CD4-positive, alpha-beta T cell treated with Interleukin-15 for 1 hour (primary cell): ENCODE data around the gene MACF1.

ENCODE experiments used
- DNase-seq: peaks from one replicate; pipeline ENCODE4 v3.0.0-alpha.2; 2020

MACF1 gene

DNA sequence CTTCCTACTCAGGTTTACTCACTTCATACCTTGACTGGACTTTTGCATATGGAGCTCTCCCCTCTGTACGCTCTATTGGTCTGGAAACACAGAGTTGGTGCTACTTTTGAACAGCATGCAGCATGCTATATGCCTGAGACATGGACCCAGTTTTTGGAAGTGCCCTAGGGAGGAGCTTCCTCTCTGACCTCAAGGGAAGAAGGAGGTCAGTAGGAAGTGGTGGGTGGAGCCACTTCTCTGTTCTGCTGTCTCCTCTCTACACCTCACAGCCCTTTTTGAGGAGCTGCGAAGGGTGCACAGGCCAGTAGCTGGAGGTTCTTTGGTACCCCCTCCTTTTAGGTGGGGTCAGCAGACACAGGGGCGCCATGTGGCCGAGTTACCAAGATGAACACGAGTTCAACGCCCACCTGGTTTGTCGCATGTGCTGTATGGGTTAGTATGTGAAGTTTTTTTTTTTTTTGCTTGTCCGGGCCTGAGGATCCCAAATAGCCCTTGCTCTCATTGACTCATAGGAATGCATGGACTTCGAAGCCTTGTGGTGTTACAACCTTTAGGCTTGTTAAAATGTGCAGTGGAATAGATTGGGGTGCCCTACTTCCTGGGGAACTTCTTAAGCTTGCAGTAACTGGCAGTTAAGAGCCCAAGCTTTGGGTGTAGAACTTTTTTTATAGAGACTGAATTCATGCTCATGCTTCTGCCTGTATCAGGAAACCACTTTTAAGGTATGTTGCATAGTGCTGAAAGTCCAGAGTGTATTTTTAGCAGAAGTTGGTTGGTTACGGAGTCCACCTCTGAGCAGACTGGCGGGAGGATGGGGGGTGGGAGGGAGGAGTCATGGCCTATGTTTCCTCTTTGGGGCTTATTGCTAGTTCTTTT is 10.7 kb downstream of the MACF1 start:
- DNase-seq = peak; percentile 62

DNA sequence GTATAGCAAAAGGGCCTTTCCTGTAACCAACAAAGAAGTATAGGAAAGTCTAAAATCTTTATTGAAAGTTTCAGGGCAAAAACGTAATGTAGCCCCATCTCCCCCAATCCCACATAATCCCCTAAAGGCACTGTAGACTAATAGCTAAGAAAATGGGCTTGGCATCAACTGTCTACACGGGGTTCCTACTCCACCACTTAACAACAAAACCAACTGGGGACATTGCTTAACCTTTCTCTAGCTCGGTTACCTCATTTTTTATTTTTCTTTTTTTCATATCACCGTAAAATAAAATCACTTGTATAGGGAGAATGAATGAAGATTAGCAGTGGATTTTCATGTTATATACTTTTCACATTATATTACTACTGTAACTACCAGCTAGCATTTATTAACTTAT is 12.3 kb downstream of the MACF1 start:
- DNase-seq = no peak

DNA sequence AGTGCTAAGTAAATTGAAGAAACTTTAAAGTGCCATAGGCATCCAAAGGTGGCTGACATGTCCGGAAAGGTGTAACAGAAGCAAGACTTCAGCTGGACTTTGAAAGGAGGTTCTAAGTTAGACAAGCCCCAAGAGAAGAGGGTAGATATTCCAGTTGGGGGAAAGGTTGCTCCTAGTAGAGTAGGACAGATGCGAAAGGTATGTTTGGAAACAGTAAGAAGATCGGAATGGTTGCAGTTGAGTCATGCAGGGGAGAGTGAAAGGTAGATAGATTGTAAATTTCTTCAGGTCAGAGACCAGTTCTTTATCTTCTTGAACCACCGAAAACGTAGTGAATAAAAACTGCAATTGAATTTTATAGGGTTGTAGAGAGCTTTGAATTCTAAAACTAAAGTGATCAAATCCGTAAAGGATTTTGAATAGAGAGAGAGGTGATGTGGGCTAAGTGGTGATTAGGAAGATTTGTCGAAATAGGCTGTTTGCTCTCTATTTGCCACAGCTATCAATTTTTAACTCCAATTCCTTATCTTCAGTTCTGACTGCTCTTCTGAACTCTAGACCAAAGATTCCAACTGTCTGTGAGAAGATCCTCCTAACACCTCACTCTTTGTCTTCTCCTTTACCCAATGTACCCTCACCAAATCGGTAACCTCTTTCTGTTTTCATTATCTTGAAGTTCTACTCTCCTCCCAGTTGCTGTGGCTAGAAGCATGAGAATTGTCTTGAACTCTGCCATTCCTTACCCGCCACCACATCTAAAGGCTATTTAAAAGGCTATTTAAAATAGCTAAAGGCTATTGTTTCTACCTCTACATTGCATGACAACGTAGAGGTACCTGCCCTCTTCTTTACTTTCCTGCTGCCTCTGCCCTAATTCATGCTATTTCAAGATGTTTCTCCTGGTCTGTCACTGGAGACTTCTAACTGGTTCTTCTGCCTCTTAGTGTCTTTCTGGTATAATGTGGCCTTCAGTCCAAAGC is 16.7 kb downstream of the MACF1 start:
- no peak for DNase-seq

DNA sequence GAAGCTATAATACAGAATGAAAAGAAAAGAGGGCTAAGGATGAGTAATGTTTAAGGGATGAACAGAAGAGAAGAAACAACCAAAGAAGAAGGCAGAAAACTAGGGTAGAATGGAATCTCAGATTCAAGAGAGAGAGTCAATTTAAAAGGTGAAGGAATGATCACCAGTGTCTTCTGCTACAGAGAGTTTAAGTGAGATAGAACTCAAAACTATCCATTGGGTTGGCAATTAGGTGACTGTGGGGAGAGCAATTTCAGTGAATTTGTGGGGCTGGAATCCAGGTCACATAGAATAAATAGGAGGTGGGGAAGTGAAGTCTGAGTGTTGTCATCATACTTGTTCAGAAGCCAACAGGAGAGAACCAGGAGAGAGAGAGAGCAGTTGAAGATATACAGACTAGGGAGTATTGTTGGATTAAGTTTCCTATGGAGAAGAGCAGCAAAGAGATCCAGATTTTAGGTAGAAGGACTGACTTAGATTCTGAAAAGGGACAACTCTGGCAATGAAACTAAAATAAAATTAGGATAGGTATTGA is 19.9 kb downstream of the MACF1 start:
- no peak for DNase-seq

DNA sequence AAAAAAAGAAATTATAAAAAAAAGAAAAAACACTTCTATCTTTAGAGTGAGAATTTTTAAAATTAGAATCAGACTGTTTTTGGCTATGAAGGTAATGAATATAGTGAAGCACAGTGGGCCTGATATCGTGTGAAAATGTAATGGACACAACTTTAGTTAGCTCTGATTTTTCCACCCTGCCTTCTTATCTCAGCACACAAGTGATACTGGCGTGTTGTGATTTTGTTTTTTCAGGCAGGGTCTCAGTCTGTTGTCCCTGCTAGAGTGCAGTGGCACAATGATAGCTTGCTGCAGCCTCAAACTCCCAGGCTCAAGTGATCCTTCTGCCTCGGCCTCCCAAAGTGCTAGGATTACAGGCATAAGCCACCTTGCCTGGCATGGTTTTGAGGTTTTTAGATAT is 22.3 kb downstream of the MACF1 start:
- no peak for DNase-seq

DNA sequence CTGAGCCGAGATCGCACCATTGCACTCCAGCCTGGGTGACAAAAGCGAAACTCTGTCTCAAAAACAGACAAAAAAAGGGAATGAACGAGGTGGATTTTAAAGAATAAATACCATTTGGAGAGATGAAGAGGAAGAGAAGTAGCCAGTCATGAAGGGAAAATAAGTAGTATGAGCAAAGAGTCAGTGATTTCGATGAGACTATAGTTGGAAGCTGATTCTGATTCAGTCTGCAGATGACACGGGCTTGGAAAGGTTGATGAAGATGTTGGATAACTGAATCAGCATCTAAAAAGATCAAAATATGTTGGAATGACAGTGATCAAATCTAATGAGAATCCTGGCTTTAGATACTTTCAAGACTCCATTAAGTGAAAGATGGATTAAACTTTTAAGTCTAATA is 23.8 kb downstream of the MACF1 start:
- no peak for DNase-seq

DNA sequence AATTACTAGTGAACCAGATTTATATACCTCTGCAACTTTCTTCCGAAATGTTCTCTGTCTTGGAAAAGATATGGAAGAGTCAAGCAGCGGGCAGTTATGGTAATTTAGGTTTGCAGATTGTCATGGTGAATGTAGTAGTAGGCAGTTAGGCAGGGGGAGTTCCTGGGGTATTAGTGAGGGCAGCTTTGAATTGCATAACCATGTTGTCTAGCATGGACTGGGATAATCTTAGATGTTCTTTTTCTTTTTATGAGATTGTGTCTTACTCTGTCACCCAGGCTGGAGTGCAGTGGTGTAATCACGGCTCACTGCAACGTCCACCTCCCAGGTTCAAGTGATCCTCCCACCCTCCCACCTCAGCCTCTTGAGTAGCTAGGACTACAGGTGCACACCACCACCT is 25.0 kb downstream of the MACF1 start:
- DNase-seq = no peak

DNA sequence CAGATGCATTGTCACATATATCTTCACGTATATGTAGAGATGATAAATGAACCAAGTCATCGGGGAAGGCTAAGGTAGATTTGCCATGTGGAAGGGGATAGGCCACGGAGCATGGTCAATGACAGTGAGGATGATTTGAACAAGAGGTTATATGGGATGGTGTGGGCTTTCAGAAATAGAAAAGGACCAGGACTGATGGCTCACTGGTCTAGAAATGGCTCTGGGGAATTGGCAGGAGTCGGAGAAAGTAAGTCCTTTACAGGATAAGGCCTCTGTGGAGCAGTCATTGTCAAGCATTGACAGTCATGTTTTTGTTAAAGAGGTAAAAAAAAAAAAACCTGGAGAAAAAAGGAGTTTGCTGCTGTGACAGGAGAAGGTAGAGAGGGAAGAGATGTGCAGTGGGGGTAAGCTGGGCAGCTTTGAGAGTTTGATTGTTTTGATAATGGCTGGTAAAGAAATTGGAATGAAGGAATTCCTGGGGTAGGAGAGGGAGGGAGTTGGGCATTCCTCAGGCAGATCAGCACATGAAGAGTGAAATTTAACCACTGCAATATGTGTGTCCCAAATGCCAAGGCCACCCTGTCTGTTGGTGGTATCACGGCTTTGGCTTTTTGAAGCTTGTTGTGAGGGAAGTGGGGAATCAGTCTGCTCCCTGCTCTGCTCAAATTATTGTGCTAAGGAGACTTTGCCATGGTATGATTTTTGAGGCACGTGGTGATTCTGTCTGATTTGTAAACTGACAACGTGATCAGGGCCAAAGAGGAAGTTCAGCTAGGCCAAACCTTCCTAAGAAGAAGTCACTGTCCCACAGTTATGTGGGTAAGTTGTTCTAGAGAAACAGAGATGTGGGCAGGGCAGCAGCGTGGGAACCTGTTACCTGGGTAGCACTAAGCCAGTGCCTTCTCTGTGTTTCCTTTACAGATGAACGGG is 26.0 kb downstream of the MACF1 start:
- DNase-seq = peak; percentile 46

DNA sequence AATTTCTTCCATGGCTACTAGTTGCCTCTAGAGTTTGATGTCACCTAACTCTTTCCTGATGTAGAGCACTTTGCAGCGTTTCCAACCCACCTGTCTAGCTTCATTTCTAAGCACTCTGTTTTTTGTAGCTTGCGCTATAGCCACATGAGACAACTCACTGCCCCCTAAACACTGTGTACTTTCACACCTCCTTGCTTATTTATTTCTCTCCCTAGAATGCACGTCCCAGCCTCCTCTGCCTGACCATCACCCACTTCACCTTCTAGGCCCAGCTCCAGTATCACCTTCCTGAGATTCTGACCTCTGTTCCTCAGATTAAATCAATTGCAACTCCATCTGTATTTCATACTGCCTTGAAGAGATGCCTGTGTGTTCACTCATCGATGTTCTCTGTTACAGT is 32.5 kb downstream of the MACF1 start:
- no peak for DNase-seq

DNA sequence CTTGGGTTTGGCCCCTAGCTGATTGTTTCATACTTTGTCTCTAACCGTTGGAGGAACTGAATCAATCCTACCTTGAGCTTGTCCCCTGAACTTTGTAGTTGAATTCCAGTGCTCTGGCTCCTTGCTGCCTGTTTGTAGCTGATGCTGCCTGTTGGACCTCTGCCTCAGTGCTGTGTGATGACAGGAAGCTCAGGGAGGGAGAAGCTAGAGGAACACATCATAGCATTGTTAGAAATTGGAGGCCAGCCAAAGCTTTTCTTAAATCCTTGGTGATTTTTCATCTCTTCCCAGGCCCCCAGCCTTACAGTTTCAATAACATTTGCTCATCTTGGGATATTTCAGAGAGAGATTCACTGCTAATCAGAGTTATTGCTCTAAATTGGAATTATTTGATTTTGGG is 34.0 kb downstream of the MACF1 start:
- no peak for DNase-seq

DNA sequence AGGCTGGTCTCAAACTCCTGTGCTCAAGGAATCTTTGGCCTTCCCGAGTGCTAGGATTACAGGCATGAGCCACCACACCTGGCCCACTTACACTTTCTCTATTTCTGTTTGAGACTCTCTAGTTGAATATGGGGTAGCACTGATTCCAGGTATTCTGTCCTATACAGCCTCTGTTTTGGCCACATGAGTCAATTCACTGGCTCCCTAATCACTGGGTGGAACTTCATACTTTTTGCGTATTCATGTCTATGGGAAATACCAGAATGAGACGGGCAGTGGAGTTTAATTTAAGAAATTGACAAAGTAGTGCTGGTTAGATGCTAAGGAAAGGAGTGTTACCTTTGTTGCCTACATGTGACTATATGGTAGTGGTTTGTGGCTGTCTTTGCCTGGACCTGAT is 35.5 kb downstream of the MACF1 start:
- no peak for DNase-seq

DNA sequence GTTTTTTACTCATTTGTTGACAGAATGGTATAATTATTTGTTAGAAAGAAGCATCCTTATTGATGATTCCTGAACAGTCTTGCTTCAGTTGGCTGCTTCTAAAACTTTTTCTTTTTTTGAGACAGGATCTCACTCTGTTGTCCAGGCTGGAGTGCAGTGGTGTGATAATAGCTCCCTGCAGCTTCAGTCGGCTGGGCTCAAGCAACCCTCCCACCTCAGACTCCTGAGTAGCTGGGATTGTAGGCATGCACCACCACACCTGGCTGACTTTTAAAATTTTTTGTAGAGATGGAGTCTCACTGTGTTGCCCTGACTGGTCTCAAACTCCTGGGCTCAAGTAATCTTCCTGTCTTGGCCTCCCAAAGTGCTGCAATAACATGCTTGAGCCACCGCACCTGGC is 38.8 kb downstream of the MACF1 start:
- no peak for DNase-seq

DNA sequence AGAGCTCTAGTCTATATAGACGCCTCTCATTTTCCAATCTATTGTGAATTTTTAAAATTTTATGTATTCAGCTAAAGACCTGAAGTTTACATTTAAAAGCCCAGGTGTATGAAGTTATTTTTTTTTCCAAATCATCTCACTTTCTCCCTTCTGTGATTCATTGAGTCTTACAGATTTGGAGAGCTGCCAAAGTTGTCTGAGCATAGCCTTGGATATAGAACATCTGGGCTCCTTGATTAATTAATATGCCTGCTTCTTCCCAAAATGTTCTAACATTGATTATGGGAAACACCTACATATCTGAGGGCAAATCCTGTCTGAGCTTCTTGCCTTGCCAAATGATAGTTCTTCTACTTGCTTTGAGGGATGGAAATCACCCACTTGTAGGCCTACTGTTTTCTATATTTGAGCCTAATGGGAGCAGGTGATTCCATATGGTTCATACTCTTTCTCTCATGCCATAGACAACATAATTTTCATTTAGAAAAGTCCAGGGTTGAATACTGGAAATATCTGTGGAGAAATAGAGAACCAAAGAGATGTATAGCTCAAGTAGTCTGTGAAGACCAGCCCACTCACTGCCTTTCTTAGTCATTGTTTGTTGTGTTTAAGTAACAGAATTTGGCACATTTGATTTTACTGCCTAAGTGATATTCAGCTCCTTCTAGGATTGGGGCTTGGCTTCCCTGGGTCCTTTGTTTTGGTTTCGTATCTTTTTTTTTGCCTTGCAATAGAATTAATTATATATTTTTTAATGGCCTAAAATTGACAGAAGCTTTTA is 46.2 kb downstream of the MACF1 start:
- DNase-seq = no peak

DNA sequence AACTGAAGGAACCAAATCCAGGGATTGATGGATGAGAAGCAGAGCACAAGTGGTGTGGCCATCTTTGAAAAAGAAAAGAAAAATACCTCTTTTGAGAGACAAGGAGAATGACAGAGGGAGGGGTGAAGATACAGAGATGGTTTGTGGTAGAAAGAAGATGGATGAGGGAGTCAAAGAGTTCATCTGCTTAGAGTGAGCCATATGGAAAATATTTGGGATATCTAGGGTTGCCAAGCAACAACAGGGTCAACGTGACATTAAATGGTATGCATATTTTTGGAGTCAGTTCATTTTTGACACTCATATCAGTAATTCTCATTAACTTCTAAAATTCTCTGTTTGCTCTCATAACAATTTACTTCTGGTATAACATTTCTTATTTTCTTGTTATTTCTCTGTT is 50.7 kb downstream of the MACF1 start:
- no peak for DNase-seq

DNA sequence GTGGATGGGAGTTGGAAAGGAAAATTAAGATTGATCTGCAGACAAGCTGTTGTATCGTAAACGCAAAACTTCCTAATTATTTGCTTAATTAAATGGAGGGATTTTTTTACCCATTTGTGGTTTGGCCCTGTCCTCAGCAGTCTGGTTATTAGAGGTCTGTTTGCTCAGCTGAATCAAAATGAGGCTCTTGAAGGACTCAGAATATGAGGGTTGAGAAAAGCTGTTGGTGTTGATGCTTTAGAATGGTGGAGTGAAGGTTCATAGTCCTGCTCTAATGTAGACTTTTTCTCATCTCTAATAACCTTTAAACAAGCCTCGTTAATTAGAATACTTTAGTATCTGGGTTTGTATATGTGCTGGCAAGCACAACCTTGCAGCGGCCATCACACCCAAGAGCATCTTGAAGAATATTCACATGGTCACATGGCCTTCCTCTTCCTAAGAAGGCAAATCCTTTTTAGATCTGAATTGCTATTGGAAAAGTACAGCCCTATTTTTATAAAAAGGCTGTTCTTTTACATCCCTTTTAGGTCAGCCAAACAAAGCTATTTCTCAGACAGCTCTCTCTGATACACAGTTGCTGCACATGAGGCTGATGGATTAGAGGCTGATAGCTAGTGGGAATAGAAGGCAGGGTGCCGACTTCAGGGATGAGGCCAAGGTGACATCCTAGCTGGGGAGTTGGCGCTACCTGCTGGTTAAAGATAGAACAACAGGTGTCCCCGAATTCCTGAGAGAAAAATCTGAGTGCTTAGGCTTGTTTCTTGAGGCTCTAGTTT is 53.8 kb downstream of the MACF1 start:
- peak; percentile 53 for DNase-seq

DNA sequence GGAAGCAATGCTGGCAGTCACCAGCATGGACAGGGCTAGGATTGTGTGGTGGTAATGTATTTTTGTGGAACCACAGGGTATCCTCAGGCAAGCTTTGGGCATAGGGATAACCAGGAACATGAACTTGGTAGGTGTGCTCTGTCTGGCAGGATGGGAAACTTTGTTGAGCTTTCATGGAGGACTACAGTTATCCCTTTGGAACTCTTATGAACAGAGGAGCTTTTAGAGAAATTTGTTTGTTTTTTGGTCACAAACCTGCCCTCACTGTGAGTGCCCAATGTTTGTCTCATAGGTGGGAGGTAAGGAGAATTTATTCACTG is 54.4 kb downstream of the MACF1 start:
- DNase-seq = no peak

DNA sequence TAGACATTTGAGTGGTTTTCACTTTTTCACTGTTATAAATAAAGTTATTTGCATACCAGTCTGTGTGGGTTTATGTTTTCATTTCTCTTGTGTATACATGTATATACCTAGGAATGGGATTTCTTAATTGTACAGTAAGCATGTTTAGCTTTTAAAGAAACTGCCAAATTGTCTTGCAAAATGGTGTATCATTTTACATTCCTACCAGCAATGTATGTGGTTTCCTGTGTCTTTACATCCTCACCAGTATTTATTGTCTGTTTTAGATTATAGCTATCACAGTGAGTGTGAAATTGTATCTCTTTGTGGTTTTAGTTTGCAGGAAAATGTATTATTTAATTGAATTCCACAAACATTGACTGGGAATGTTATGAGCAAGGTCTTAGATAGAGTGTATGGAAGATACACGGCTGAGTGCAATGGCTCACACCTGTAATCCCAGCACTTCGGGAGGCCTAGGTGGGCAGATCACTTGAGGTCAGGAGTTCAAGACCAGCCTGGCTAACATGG is 57.3 kb downstream of the MACF1 start:
- no peak for DNase-seq

DNA sequence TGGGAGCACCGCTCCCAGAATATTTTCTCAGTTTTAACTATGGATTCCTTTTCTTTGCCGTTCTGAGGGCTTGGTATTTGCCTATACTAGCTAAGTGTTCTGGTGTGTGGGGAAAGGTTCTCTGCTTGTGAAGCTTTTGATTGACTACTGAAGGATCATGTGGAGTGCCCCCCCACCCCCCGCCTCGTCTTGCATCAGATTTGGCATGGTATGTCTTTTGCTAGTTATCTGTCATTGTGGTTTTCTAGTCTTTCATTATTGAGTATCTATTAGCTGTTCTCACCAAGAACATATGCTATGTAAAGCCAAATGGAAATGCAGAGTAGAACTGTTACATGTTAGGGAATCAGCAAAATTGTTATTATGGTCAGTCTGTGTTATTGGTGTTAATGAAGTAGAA is 58.3 kb downstream of the MACF1 start:
- no peak for DNase-seq

DNA sequence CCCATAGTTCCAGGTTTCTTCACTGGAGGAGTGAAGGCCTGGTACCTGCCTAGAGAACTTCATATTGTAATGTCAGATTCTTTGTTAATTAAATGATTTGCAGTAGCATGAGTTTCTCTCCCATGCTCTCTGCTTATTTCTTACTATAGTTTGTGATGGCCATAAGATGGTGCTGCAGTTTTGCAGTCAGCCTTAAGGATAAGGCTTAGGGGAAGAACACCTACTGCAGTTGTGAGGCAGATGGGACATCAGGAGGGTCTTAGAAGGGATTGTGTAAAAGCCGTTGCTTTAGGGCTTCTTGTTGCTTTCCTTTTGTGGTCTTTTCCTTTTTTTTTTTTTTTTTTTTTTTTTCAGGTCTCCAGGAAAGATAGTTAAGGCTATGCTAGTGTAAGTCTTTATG is 61.8 kb downstream of the MACF1 start:
- no peak for DNase-seq

DNA sequence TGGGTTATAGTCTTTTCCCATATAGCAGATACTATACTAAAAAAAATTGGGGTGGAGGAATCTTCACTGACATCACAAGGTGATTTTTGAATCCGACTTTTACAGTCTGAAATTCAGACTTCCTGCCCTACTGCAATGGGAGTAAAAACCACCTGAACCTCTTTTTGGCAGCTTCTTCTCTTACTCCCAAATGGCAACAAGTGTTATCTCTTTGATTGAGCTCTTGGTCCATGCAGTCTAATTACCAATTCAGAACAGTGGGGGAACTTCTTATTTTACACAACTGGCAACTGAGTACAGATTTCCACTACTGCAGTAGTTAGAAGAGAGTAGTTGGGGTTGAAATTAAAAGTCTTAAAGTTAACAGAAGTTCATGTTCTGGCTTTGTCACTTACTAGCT is 62.3 kb downstream of the MACF1 start:
- DNase-seq = no peak

DNA sequence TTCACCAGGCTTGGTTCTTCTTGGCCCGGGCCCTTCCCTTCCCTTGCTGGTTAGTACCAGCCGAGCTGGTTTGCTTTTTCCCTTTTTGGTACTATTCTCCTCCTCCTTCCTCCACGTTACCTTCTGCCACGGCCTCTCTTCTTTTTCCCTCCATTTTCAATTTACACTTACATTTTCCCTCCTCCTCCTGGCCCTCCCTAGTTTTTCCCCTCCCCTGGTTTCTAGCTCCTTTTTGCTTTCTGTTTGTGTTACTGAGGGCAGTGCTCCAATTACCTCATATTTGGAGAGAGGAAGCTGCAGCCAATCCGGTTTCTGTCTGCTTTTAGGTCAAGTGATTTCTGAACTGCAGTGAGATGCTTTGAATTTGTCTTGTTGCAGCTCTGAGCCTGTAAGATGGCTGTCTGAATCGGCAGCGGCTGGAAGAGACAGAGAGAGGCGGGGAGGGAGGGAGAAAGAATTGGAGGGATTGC is 63.7 kb downstream of the MACF1 start:
- no peak for DNase-seq
